Measurements from ENCODE around the gene GRAMD2B. TPM values are rescaled to one million over a fixed set of nuclear protein-coding genes. Genes with fewer than 3 reads are reported as not detected.

Gene GRAMD2B
- total RNA-seq, 1 experiment from 2014 or later, result 4.1 TPM

- H3K36me3 ChIP-seq (ENCODE audit: control insufficient read depth, insufficient read depth, low read length), result no peaks in the 10 kb centered on the region
- no TSS peak for BruUV-seq (replicated peaks)
- H3K27me3 ChIP-seq (ENCODE audit: control insufficient read depth, insufficient read depth, low read length), result no peaks in the 10 kb centered on the region
- TF ChIP-seq POLR2AphosphoS5 (IDR thresholded peaks at IDR 0.05; ENCODE audit: low read depth, low read length), result no peak
- no peak for TF ChIP-seq SIN3A (IDR thresholded peaks at IDR 0.05; ENCODE audit: borderline replicate concordance, insufficient read depth, low read depth, low read length)
- no peak for TF ChIP-seq TCF7L2 (IDR thresholded peaks at IDR 0.05; ENCODE audit: low read depth, low read length)
- no peak for TF ChIP-seq CTCF (IDR thresholded peaks at IDR 0.05)
- no peak for TF ChIP-seq REST (IDR thresholded peaks at IDR 0.05; ENCODE audit: insufficient read depth in 1 of 2, low read depth in 2 of 2, low read length in 1 of 2)
- intact Hi-C loops (cut with micrococcal nuclease; ENCODE audit: unreplicated experiment) (no loop called here), in situ Hi-C loops (cut with HindIII; ENCODE audit: low pct_unique_long_range_greater_than_20kb, low sequenced_read_pairs) (no loop called here)
- ChIA-PET CTCF (interaction anchor here (0.6 kb wide), 1 partner anchor 153 kb away, joined by 3 read pairs; no protein-coding TSS in a partner anchor), POLR2A (no interaction called here)
- peaks cover 11% of the 10 kb centered on the region; the same call in 1 of the 2 replicates for H3K4me1 ChIP-seq (ENCODE audit: control insufficient read depth, insufficient read depth, low read length)
- H3K27ac ChIP-seq (ENCODE audit: low read length), result peak overlapping the region; percentile 10; the same call in 1 of the 2 replicates
- no peak for DNase-seq (ENCODE audit: low read depth, low spot score)
- H3K4me3 ChIP-seq (ENCODE audit: low read depth in 2 of 2, low read length in 2 of 2), result no peak overlapping the region
- no peak for ATAC-seq
- 0 out of 2 replicates have a peak, but pooled peaks cover 5% of the 10 kb centered on the region for H3K9me3 ChIP-seq (ENCODE audit: control insufficient read depth, insufficient read depth, low read depth, low read length)
Measured at GRCh38 chr5:126385524-126386502, 37.4 kb upstream of the GRAMD2B start.

DNA sequence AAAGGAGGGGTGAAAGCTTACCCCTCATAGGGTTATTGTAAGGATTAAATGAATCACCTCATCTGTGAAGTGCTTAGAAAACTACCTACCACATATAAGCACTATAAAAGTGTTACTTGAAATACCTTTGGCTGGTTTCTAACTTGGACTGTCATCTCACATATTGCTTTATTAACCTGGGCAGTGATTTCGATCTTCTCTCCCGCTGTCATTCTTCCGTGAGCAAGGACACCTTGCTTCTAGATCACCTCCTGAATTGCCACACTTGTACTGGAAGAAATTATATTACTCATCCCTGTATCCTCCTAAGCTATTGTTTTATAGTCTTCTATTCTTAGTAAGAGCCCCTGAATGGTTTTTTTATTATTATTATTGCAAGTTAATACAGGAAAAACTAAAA is 34.0 kb upstream of the GRAMD2B start:
- H3K4me1 ChIP-seq (ENCODE audit: control insufficient read depth, insufficient read depth, low read length), result peaks cover 7% of the 10 kb centered on the region; the same call in 1 of the 2 replicates
- TF ChIP-seq TCF7L2 (IDR thresholded peaks at IDR 0.05; ENCODE audit: low read depth, low read length) (no peak), POLR2AphosphoS5 (IDR thresholded peaks at IDR 0.05; ENCODE audit: low read depth, low read length) (no peak), CTCF (IDR thresholded peaks at IDR 0.05) (no peak), SIN3A (IDR thresholded peaks at IDR 0.05; ENCODE audit: borderline replicate concordance, insufficient read depth, low read depth, low read length) (no peak), REST (IDR thresholded peaks at IDR 0.05; ENCODE audit: insufficient read depth in 1 of 2, low read depth in 2 of 2, low read length in 1 of 2) (no peak)
- in situ Hi-C loops (cut with HindIII; ENCODE audit: low pct_unique_long_range_greater_than_20kb, low sequenced_read_pairs) (no loop called here), intact Hi-C loops (cut with micrococcal nuclease; ENCODE audit: unreplicated experiment) (no loop called here)
- H3K4me3 ChIP-seq (ENCODE audit: low read depth in 2 of 2, low read length in 2 of 2), result no peak overlapping the region
- no peak overlapping the region for H3K27ac ChIP-seq (ENCODE audit: low read length)
- no peaks in the 10 kb centered on the region for H3K36me3 ChIP-seq (ENCODE audit: control insufficient read depth, insufficient read depth, low read length)
- ChIA-PET CTCF (no interaction called here), POLR2A (no interaction called here)
- no peak for ATAC-seq
- H3K27me3 ChIP-seq (ENCODE audit: control insufficient read depth, insufficient read depth, low read length), result no peaks in the 10 kb centered on the region
- no peaks in the 10 kb centered on the region for H3K9me3 ChIP-seq (ENCODE audit: control insufficient read depth, insufficient read depth, low read depth, low read length)
- BruUV-seq (replicated peaks), result no TSS peak
- no peak for DNase-seq (ENCODE audit: low read depth, low spot score)
